GM06990 (cell line): ENCODE results near the gene AIP.

Source experiments
- DNase-seq: peaks from one replicate; pipeline ENCODE4 v3.0.0-alpha.2; 2011; ENCODE audit not compliant: insufficient read length; ENCODE audit errors: extremely low read depth
- H3K27me3 ChIP-seq: replicated peaks from 2 replicates; pipeline ENCODE4 v1.6.0; 2011; ENCODE audit warnings: low read length; ENCODE audit not compliant: control insufficient read depth, insufficient read depth
- H3K36me3 ChIP-seq: 2 replicates; pipeline ENCODE4 v1.5.1; 2011; ENCODE audit warnings: low read length; ENCODE audit not compliant: control insufficient read depth, insufficient read depth
- H3K4me3 ChIP-seq: replicated peaks from 2 replicates; pipeline ENCODE4 v1.5.1; 2011; ENCODE audit warnings: low read depth, mild to moderate bottlenecking, control low read depth, low read length
- TF ChIP-seq, protein P1 (sequence below): IDR thresholded peaks from 2 replicates; pipeline ENCODE4 v1.5.1; 2011; ENCODE audit warnings: low read length, control low read depth, mild to moderate bottlenecking, inconsistent platforms; ENCODE audit not compliant: insufficient read depth, poor library complexity, severe bottlenecking

Gene AIP

DNA sequence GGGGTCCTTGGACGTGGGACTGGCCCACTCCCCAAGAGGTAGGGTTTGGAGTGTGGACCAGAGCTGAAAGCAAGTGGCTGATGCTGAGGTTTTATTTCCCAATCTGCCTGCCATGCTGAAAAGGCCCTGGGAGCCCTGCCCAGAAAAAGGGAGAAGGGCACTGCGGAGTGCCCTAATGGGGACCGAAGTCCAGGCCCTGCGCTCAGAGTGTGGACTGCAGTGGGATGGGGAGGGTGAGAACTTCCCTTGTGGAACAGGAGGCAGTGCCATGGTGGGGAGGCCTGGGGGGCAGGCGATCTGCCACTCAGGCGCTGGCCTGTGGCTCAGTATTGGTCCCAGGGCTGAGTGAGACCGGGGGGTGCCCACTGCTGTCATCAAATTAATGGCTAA is 34.6 kb upstream of the AIP start:
- H3K36me3 ChIP-seq = no peaks in the 10 kb centered on the region
- no peak for DNase-seq
- H3K4me3 ChIP-seq = no peak overlapping the region
- TF ChIP-seq, protein P1, sequence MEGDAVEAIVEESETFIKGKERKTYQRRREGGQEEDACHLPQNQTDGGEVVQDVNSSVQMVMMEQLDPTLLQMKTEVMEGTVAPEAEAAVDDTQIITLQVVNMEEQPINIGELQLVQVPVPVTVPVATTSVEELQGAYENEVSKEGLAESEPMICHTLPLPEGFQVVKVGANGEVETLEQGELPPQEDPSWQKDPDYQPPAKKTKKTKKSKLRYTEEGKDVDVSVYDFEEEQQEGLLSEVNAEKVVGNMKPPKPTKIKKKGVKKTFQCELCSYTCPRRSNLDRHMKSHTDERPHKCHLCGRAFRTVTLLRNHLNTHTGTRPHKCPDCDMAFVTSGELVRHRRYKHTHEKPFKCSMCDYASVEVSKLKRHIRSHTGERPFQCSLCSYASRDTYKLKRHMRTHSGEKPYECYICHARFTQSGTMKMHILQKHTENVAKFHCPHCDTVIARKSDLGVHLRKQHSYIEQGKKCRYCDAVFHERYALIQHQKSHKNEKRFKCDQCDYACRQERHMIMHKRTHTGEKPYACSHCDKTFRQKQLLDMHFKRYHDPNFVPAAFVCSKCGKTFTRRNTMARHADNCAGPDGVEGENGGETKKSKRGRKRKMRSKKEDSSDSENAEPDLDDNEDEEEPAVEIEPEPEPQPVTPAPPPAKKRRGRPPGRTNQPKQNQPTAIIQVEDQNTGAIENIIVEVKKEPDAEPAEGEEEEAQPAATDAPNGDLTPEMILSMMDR = no peak
- H3K27me3 ChIP-seq = no peaks in the 10 kb centered on the region

- Histone ChIP-seq H3K4me3 (no peak overlapping the region), H3K36me3 (no peaks in the 10 kb centered on the region), H3K27me3 (no peaks in the 10 kb centered on the region)
- no peak for DNase-seq
- TF ChIP-seq, protein P1 = no peak
Measured at GRCh38 chr11:67449116-67449844, 33.5 kb upstream of the AIP start.

GRCh38 chr11:67450796-67451657 is 31.8 kb upstream of the AIP start:
- Histone ChIP-seq H3K36me3 (no peaks in the 10 kb centered on the region), H3K4me3 (no peak overlapping the region), H3K27me3 (no peaks in the 10 kb centered on the region)
- no peak for DNase-seq
- TF ChIP-seq, protein P1 = no peak

- TF ChIP-seq, protein P1 = no peak
- DNase-seq = no peak
- H3K27me3 ChIP-seq = no peaks in the 10 kb centered on the region
- H3K4me3 ChIP-seq = no peak overlapping the region
- no peaks in the 10 kb centered on the region for H3K36me3 ChIP-seq
Measured at GRCh38 chr11:67451658-67451976, 31.2 kb upstream of the AIP start.

- no peak within 1 kb of the TSS for H3K4me3 ChIP-seq
- no peaks in the 10 kb centered on the region for H3K27me3 ChIP-seq
- no peaks in the 10 kb centered on the region for H3K36me3 ChIP-seq
- no peak for DNase-seq
- TF ChIP-seq, protein P1 = no peak
Measured at GRCh38 chr11:67452141-67452952, 30.5 kb upstream of the AIP start, which contains the start of gene GPR152. GPR152 (minus strand) TSS chr11:67452729; CDS start chr11:67452724, 5 bp downstream.
